HepG2 (cell line): ENCODE measurements around the gene BMERB1. TPM values are rescaled to one million over a fixed set of nuclear protein-coding genes. Genes with fewer than 3 reads are reported as not detected.

Experiments
- ATAC-seq: fragments of 200-7000 bp; cut with Tn5 transposase; 3 replicates; pipeline ENCODE4 v1.9.1; 2020; ENCODE audit warnings: mild to moderate bottlenecking, moderate library complexity
- BruUV-seq: library from RNA; stranded (reverse); fragments of 400-500 nt; replicated peaks from 2 replicates; lab custom pipeline; 2021; lab: Mats Ljungman, UMichigan
- CTCF ChIA-PET: fragments of 300-600 bp; formaldehyde crosslinking; extraction: SDS; loops from one replicate; lab custom pipeline; 2021; ENCODE audit warnings: low total read pairs, inconsistent platforms, low intra/inter-chr PET ratio; lab: Yijun Ruan, JAX
- POLR2A ChIA-PET: fragments of 350-600 bp; sonication (Branson Sonifier 250); formaldehyde crosslinking; loops from one replicate; lab custom pipeline; 2020; ENCODE audit warnings: antibody characterized with exemption, inconsistent platforms; lab: Yijun Ruan, JAX
- DNase-seq: peaks from one replicate; pipeline ENCODE4 v3.0.0-alpha.2; 2015; ENCODE audit warnings: low spot score
- FAIRE-seq: peaks from 3 replicates; lab custom pipeline; 2011; peaks lifted over from hg19 to GRCh38; lab: Jason Lieb, UNC
- H2AFZ ChIP-seq: one replicate; pipeline ENCODE4 v1.6.1; 2011; ENCODE audit warnings: low read length, inconsistent platforms
- H3K27ac ChIP-seq: fragments of 300-600 bp; 3 replicates; pipeline ENCODE4 v1.8.0; 2011; ENCODE audit warnings: mixed run types, mild to moderate bottlenecking, mixed read lengths, low read length, inconsistent platforms; ENCODE audit not compliant: insufficient read depth; ENCODE audit errors: extremely low read length
- H3K27me3 ChIP-seq, 2 experiments: fragments of 200-600 bp in 1 of 2; 2 replicates in 1 of 2; 3 replicates in 1 of 2; pipeline versions ENCODE4 v1.6.0 to v1.8.0; 2011; ENCODE audit warnings: low read length in 2 of 2, mild to moderate bottlenecking in 2 of 2, moderate library complexity in 2 of 2, inconsistent platforms in 1 of 2; ENCODE audit not compliant: insufficient read depth in 2 of 2, control insufficient read depth in 1 of 2
- H3K36me3 ChIP-seq, 2 experiments: fragments of 200-600 bp in 1 of 2; replicated peaks in 1 of 2; 2 replicates in 1 of 2; 3 replicates in 1 of 2; pipeline versions ENCODE4 v1.5.1 to v1.8.0; 2011; ENCODE audit warnings: low read length in 2 of 2, inconsistent platforms in 1 of 2; ENCODE audit not compliant: insufficient read depth in 2 of 2, control insufficient read depth in 1 of 2
- H3K4me1 ChIP-seq: 2 replicates; pipeline ENCODE4 v1.5.1; 2012; ENCODE audit warnings: low read length, inconsistent platforms; ENCODE audit not compliant: insufficient read depth
- H3K4me2 ChIP-seq: 2 replicates; pipeline ENCODE4 v1.6.0; 2011; ENCODE audit warnings: low read depth, low read length, inconsistent platforms
- H3K4me3 ChIP-seq, 3 experiments: fragments of 200-600 bp in 1 of 3; sonication (generic), shearing (Covaris generic) in 1 of 3; replicated peaks in 1 of 3; 2 replicates each; pipeline ENCODE4 v1.5.1; 2011 to 2016; ENCODE audit warnings: low read length in 3 of 3, inconsistent platforms in 2 of 3, low read depth in 2 of 3, mild to moderate bottlenecking in 2 of 3, control low read depth in 1 of 3, mixed read lengths in 1 of 3; ENCODE audit not compliant: insufficient read depth in 1 of 3
- H3K79me2 ChIP-seq: one replicate; pipeline ENCODE4 v1.6.1; 2011; ENCODE audit warnings: low read length, inconsistent platforms; ENCODE audit not compliant: insufficient read depth
- H3K9ac ChIP-seq: 2 replicates; pipeline ENCODE4 v1.6.0; 2011; ENCODE audit warnings: mild to moderate bottlenecking, low read depth, low read length, inconsistent platforms; ENCODE audit not compliant: insufficient read depth
- H3K9me3 ChIP-seq: 2 replicates; pipeline ENCODE4 v1.5.1; 2012; ENCODE audit warnings: mild to moderate bottlenecking, low read length
- H4K20me1 ChIP-seq: 2 replicates; pipeline ENCODE4 v1.6.0; 2011; ENCODE audit warnings: inconsistent platforms, mild to moderate bottlenecking, low read length, moderate library complexity; ENCODE audit not compliant: insufficient read depth
- ATAD3A ChIP-seq: sonication (generic); formaldehyde crosslinking; IDR thresholded peaks from 2 replicates; pipeline ENCODE4 v1.4.0; 2020; ENCODE audit warnings: missing genetic modification reagents
- CENPX ChIP-seq: sonication (generic); formaldehyde crosslinking; IDR thresholded peaks from 2 replicates; pipeline ENCODE4 v1.9.0; 2021; ENCODE audit warnings: mild to moderate bottlenecking, missing genetic modification reagents, moderate library complexity
- ELF3 ChIP-seq: IDR thresholded peaks from 2 replicates; pipeline ENCODE4 v1.6.1; 2016; ENCODE audit warnings: missing genetic modification reagents, missing compliant biosample characterization
- MED13 ChIP-seq: sonication (generic); formaldehyde crosslinking; IDR thresholded peaks from 2 replicates; pipeline ENCODE4 v1.5.0; 2020; ENCODE audit warnings: missing genetic modification reagents
- MTA3 ChIP-seq: sonication (generic); formaldehyde crosslinking; IDR thresholded peaks from 2 replicates; pipeline ENCODE4 v1.4.0; 2020; ENCODE audit warnings: missing genetic modification reagents
- MXI1 ChIP-seq: IDR thresholded peaks from 3 replicates; pipeline ENCODE4 v1.6.1; 2012; ENCODE audit warnings: low read depth, low read length, inconsistent platforms, borderline replicate concordance
- SMYD3 ChIP-seq: sonication (generic); formaldehyde crosslinking; IDR thresholded peaks from 2 replicates; pipeline ENCODE4 v1.8.1; 2023; ENCODE audit warnings: mild to moderate bottlenecking, missing genetic modification reagents
- SP4 ChIP-seq: sonication (generic); formaldehyde crosslinking; IDR thresholded peaks from 2 replicates; pipeline ENCODE4 v1.8.1; 2023; ENCODE audit warnings: mild to moderate bottlenecking, missing genetic modification reagents
- TEAD3 ChIP-seq: optimal IDR thresholded peaks from 2 replicates; pipeline ENCODE3; 2016; ENCODE audit warnings: borderline replicate concordance
- TERF1 ChIP-seq: sonication (generic); formaldehyde crosslinking; IDR thresholded peaks from 2 replicates; pipeline ENCODE4 v1.8.0; 2022; ENCODE audit warnings: mild to moderate bottlenecking, missing genetic modification reagents, moderate library complexity
- TFE3 ChIP-seq: IDR thresholded peaks from 2 replicates; pipeline ENCODE4 v1.6.1; 2016
- YEATS2 ChIP-seq: sonication (generic); formaldehyde crosslinking; IDR thresholded peaks from 2 replicates; pipeline ENCODE4 v1.4.0; 2020; ENCODE audit warnings: missing genetic modification reagents, borderline replicate concordance
- ZBTB7B ChIP-seq: sonication (generic); formaldehyde crosslinking; IDR thresholded peaks from 2 replicates; pipeline ENCODE4 v1.4.0; 2020; ENCODE audit warnings: missing genetic modification reagents
- ZC3H4 ChIP-seq: sonication (generic); formaldehyde crosslinking; IDR thresholded peaks from 2 replicates; pipeline ENCODE4 v1.4.0; 2020; ENCODE audit warnings: missing genetic modification reagents, borderline replicate concordance
- ZNF143 ChIP-seq: sonication (generic); formaldehyde crosslinking; IDR thresholded peaks from 2 replicates; pipeline ENCODE4 v1.4.0; 2020; ENCODE audit warnings: missing genetic modification reagents
- ZNF225 ChIP-seq: sonication (generic); formaldehyde crosslinking; IDR thresholded peaks from 2 replicates; pipeline ENCODE4 v1.4.0; 2020; ENCODE audit warnings: mild to moderate bottlenecking, missing genetic modification reagents
- ZNF260 ChIP-seq: sonication (generic); formaldehyde crosslinking; IDR thresholded peaks from 2 replicates; pipeline ENCODE4 v1.4.0; 2020; ENCODE audit warnings: missing genetic modification reagents, low read depth, mild to moderate bottlenecking, borderline replicate concordance
- ZNF543 ChIP-seq: sonication (generic); formaldehyde crosslinking; IDR thresholded peaks from 2 replicates; pipeline ENCODE4 v1.4.0; 2020; ENCODE audit warnings: mild to moderate bottlenecking, missing genetic modification reagents
- ZNF546 ChIP-seq: sonication (generic); formaldehyde crosslinking; conservative IDR thresholded peaks from 2 replicates; pipeline ENCODE4 v1.8.1; 2023; ENCODE audit warnings: mild to moderate bottlenecking, missing genetic modification reagents
- ZNF547 ChIP-seq: sonication (generic); formaldehyde crosslinking; IDR thresholded peaks from 2 replicates; pipeline ENCODE4 v1.5.1; 2020; ENCODE audit warnings: mild to moderate bottlenecking, missing genetic modification reagents
- ZNF614 ChIP-seq: IDR thresholded peaks from 2 replicates; pipeline ENCODE4 v1.6.1; 2018; ENCODE audit warnings: missing biosample characterization, missing genetic modification reagents, inconsistent platforms, borderline replicate concordance
- ZNF691 ChIP-seq: sonication (generic); formaldehyde crosslinking; IDR thresholded peaks from 2 replicates; pipeline ENCODE4 v1.4.0; 2020; ENCODE audit warnings: missing genetic modification reagents, low read depth, mild to moderate bottlenecking, borderline replicate concordance
- ZNF878 ChIP-seq: sonication (generic); formaldehyde crosslinking; IDR thresholded peaks from 2 replicates; pipeline ENCODE4 v1.8.1; 2023; ENCODE audit warnings: mild to moderate bottlenecking, missing genetic modification reagents, moderate library complexity
- ZSCAN20 ChIP-seq: sonication (generic); formaldehyde crosslinking; IDR thresholded peaks from 2 replicates; pipeline ENCODE4 v1.4.0; 2020; ENCODE audit warnings: missing genetic modification reagents, mild to moderate bottlenecking, borderline replicate concordance
- WGBS: methylation state at CpG from one replicate; pipeline ENCODE4 v1.1.6; 2017; ENCODE audit warnings: low lambda C conversion rate; 5-methylcytosine and 5-hydroxymethylcytosine counted together
- in situ Hi-C: cut with HindIII; loops from 2 replicates; pipeline ENCODE4 v1.10.0; 2017; ENCODE audit warnings: low pct_unique_long_range_greater_than_20kb; ENCODE audit not compliant: extremely low pct_ligation_motif_present
- intact Hi-C: fragments of 100-400 bp; cut with micrococcal nuclease; formaldehyde crosslinking; loops from one replicate; pipeline ENCODE4 v1.10.0; 2022; ENCODE audit not compliant: unreplicated experiment
- polyA plus RNA-seq, 8 experiments: library from polyadenylated mRNA; depleted of rRNA in 3 of 8; stranded (reverse) in 7 of 8; unstranded in 1 of 8; fragments of >200 nt; fragmentation: Illumina TruSeq in 4 of 8; extraction: Trizol in 4 of 8; gene quantifications; 2 replicates each; pipeline versions ENCODE4 v1.2.1 to v1.2.3, GENCODE V29; 2011 to 2016; ENCODE audit warnings: low read depth in 4 of 8, missing spikeins in 1 of 8, mixed read lengths in 1 of 8; ENCODE audit not compliant: insufficient read depth in 1 of 8
- total RNA-seq, 5 experiments: library from RNA; depleted of rRNA; stranded (reverse); fragments of >200 nt; fragmentation: Illumina TruSeq; extraction: Trizol; gene quantifications; 2 replicates each; pipeline ENCODE4 v1.2.3, GENCODE V29; 2016; ENCODE audit warnings: low read depth in 1 of 5

BMERB1 gene
- total and polyA plus RNA-seq, 2 of the 13 experiments (the other 11 are each of a cell fraction or from before 2014, with no cell fraction given): 1.4 TPM

- Histone ChIP-seq H2AFZ (no peak overlapping the region), H3K27ac (peak overlapping the region; percentile 58), H3K9me3 (no peaks in the 10 kb centered on the region), H3K4me1 (peaks cover 83% of the 10 kb centered on the region), H3K4me2 (peak overlapping the region; percentile 32), H4K20me1 (no peaks in the 10 kb centered on the region), H3K36me3 (peaks cover 22 to 34% of the 10 kb centered on the region in 2 experiments; a peak in 4 of 5 replicates), H3K4me3 (no peak overlapping the region; a peak in 1 of 6 replicates), H3K9ac (peak overlapping the region; percentile 27; the same call in 1 of the 2 replicates), H3K27me3 (no peaks in the 10 kb centered on the region), H3K79me2 (no peaks in the 10 kb centered on the region)
- FAIRE-seq: peak; percentile 90
- BruUV-seq: no TSS peak
- intact Hi-C loops: loop anchor here (2.0 kb wide), 1 partner anchor 32 kb away; the partner anchor contains the start of gene MARF1
- peak; percentile 89 for DNase-seq
- ATAC-seq: peak; percentile 84
- ChIA-PET CTCF (no interaction called here), POLR2A (interaction anchor here (1.2 to 6.0 kb wide), 8 partner anchors 9 to 43 kb away, joined by 3 to 89 read pairs (median 8); partner anchors contain the start of gene MARF1)
- in situ Hi-C loops: no loop called here
- 39% methylated on average over 10 of the region's 10 CpGs for WGBS
- TF ChIP-seq TERF1 (no peak), ZNF225 (CRISPR knock-in tag) (no peak), ELF3 (CRISPR knock-in tag) (peak; percentile 86), ZNF614 (CRISPR knock-in tag) (peak; percentile 81; the same call in 1 of the 2 replicates), TEAD3 (CRISPR knock-in tag) (peak; percentile 47), ZNF546 (CRISPR knock-in tag) (no peak), MXI1 (peak; percentile 59; the same call in 1 of the 3 replicates), ZSCAN20 (CRISPR knock-in tag) (no peak), CENPX (CRISPR knock-in tag) (no peak), SP4 (CRISPR knock-in tag) (no peak), SMYD3 (no peak), ZNF691 (CRISPR knock-in tag) (0 out of 2 replicates have a peak, but pooled peaks have one; percentile 50), ZNF143 (CRISPR knock-in tag) (no peak), YEATS2 (CRISPR knock-in tag) (peak; percentile 27; the same call in 1 of the 2 replicates), ZBTB7B (CRISPR knock-in tag) (peak; percentile 45), TFE3 (CRISPR knock-in tag) (peak; percentile 29), ZNF547 (CRISPR knock-in tag) (no peak; the same call in 1 of the 2 replicates), ZNF260 (no peak), ZNF878 (CRISPR knock-in tag) (0 out of 2 replicates have a peak, but pooled peaks have one; percentile 58), MED13 (CRISPR knock-in tag) (no peak), ZNF543 (CRISPR knock-in tag) (no peak), ZC3H4 (CRISPR knock-in tag) (no peak), ATAD3A (CRISPR knock-in tag) (no peak), MTA3 (CRISPR knock-in tag) (no peak)
Measured at GRCh38 chr16:15610369-15610871, 176.0 kb downstream of the BMERB1 start.
